NCI-H1048 (cell line): ENCODE measurements around the gene PPP1R12C.
"Not testable (repeated sequence)": the region's sequence is repeated elsewhere in the genome, so short reads cannot be mapped to it uniquely, and the experiment has no call there.

Experiments
- DNase-seq: peaks from one replicate; lab custom pipeline; 2025; lab: John Stamatoyannopoulos, UW

PPP1R12C gene

DNA sequence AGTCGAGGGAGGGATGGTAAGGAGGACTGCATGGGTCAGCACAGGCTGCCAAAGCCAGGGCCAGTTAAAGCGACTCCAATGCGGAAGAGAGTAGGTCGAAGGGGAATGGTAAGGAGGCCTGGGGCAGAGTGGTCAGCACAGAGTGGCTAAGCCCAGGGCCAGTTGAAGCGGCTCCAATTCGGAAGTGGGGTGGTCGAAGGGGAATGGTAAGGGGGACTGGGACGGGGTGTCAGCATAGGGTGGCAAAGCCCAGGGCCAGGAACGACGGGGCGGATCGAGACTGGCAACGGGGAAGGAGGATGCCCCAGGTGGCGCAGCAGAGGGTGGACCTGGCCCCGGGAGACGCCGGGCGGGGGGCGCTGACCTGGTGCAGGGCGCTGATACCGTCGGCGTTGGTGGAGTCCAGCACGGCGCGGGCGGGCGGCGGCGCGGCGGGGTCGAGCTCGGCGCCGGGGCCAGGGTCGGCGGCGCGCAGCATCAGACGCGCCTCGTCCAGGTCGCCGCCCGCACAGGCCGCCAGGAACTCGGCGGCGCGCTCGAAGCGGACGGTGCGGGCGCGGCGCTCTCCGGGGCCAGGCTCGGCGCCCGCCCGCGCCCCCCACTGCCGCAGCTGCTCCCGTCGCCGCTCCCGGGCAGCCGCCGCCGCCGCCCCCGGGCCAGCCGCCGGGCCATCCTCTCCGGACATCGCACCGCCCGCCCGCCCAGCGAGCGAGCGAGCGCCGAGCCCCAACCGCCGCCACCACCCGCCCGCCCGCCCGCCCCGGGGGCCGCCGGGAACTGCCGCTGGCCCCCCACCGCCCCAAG lies at the start of gene PPP1R12C:
TSS of gene PPP1R12C (minus strand) at position 779 of the 804 bp plus-strand sequence. CDS start at position 685, 94 bp downstream.
- DNase-seq, result no peak

DNA sequence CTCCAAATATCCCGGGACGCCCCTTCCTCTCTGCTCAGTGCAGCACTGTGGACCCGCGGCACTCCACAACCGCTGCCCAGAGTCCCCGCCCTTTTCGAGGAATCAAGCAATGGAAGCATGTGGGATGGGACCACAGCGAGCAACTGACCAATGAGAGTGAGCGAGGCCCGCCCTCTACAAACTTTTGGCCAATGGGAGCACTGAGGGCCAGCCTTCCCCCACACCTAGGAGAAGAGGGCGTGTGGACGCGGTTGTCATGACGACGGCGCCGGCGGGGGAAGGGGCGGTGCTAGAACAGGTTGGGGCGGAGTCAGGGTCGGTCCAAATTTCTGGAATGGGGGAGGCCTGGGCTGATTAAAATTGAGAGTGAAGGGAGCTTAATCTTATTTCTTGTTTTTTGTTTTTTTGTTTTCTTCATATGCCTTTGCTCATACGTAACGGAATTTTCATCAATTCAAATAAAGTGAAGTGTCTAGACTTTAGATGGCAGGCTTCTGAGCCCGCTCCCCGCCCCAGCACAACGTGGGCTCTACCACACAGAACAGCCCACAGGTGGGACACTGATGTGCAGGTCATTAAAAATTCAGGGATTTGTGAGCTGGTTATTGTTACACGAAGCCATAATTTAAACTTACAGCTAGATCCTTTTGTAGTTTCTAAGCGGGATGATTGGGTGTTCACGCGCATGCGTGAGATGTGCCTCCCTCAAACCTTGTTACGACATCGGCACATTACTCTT lies 49.3 kb upstream of the PPP1R12C start, which contains the start of gene DNAAF3:
TSS of gene DNAAF3 (minus strand) at position 84 of the 739 bp plus-strand sequence. CDS start 200 bp downstream, outside the sequence.
- peak; percentile 89 for DNase-seq

DNA sequence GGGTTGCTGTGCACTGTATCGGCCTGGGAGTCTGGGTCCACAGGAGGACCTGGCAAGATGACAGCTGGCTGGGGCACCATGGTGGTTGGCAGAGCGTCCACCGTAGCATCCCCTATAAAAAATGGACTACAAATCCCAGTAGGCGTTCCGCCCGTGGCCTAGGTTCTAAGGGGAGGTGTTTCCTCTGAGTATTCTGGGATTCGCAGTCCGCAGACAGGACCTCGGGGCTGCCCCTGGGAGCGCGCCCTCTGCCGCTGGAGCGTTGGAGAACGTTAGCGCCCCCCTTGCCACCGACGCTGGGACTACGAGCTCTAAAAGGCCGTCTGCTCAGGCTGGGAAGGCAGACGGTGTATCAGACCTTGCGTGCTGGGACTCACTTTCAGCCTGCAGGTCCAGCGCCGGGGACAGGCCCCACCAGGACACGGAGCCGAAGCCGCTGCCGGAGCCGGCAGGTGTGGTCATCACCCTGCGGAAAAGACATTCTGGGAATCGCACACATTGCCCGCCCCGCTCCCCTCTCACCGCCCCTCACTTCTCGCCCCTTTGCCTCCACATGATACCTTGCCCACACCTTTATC lies 48.6 kb upstream of the PPP1R12C start:
- DNase-seq, result peak; percentile 60

DNA sequence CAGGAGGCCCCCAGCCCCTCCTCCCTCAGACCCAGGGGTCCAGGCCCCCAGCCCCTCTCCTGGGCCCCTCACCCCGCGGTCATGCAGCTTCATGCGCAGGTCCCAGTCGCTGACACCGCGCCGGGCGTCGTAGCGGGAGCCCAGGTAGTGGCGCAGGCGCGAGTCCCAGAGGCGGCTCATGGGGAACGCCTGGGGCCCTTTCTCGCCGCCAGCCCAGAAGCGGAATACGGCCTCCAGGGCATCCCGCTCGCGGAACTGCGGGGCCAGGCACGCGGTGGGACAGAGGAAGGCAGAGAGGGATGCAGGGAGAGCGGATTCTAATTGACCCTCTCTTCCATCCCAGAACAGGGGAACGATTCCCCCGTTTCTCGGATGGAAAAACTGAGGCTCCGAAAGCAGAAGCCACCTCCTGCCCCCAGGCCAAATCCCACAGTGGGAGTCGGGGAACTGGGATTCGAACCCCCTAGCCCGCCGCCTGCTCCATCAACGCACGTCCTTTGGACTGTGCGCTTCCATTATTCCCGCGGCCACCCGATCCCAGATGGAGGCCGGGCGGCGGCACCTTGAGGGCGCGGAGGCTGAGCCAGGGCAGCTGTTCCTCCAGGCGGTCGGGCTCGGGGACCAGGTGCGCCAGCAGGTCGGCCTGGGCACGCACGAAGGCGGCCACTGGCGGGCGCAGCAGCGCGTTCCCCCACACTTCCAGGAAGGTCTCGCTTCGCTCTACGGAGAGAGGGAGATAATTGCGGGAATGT lies 44.3 kb upstream of the PPP1R12C start:
- no peak for DNase-seq

DNA sequence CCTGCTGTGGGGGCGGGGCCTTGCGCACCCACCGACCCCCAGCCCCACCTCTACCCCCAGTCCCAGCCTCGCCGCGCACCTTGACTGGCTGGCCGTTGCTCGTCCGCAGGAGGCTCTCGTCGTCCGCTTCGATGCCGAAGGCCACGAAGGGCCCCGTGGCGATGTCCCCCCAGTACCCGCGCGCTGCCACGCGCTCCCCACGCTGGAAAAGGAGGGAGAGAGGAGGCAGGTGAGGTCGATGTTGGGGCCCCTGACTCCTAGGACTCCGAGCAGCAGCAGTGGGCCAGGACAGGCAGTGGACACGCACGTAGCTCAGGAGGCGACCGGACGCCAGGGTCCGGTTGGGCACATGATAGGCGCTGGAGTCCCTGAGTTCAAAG lies 43.5 kb upstream of the PPP1R12C start:
- DNase-seq, result no peak

DNA sequence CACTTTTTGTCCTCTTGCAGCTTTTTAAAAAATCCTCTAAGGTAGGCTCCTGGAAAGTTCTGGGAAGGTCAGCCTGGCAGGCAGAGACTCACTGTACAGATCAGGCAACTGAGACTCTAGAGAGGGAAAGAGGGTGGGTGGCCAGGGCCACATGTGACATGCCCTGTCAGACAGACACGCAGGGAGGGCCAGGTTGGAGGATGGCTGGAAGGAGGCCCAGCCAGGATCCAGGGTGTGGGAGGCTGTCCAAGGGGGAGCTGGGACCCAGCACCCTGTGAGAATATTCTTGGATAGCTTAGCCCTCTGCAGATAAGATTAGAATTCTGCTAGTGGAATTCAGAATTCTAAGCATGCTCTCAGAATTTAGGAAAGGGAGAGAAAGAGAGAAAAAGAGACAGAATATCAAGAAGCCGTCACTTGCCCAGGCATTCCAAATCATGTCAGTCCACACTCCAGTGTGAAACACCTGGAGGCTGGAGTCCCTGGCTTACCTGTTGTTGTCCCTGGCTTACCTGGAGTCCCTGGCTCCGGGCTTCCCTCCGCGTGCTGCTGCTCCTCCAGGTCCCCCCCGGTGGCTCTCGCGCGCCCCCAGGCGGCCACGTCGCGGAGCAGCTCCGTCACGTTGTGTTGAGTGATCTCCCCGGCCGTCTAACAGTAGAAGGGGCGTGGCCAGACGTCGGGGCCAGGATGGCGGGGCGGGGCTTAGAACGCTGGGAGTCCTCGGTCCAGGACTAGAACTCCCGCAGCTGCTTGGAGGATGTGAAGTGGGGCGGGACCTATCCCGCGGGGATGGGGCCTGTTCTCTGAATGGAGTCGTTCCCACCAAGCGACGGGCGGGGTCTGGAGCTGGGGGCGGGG lies 42.9 kb upstream of the PPP1R12C start:
- peak; percentile 89 for DNase-seq

DNA sequence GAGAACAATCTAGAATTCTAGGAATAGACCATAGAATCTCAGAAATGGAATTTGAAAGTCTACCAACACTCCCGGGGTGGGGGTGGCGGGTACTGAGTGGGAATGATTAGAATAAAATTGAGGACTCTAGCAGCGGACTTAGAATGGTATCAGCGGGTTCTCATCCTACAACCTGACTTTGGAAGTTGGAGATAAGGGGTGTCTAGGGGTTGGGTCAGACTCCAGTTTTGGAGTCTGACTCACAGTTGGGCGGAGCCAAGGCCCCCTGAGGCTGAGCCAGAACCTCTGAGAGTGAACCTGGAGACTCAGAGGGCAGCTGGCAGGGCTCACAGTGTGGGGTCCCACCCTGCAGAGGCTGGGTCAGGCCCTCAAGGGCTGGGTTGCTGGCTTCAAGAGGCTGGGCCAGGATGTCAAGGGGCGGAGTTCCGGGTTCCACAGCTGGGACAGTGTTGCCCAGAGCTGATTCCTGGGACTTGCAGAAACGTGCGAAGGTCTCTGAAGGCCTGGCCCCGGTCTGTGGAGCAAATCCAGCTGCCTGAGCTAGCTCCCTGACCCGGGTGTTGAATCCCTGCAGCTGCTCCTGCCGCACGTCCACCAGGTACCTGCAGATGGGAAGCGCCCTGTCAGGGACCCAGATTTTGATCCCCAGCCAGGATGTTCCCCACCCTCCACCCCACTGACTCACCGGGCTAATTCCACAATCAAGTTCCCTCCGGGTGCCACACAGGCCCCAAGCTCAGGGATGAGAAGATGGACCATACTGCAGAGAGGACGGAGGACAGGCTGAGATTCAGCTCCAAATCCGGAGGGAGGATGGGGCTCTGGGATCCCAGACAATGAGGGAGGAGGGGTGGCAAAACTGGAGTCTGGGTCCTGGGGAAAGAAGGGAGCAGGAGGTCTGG lies 41.7 kb upstream of the PPP1R12C start:
- no peak for DNase-seq

DNA sequence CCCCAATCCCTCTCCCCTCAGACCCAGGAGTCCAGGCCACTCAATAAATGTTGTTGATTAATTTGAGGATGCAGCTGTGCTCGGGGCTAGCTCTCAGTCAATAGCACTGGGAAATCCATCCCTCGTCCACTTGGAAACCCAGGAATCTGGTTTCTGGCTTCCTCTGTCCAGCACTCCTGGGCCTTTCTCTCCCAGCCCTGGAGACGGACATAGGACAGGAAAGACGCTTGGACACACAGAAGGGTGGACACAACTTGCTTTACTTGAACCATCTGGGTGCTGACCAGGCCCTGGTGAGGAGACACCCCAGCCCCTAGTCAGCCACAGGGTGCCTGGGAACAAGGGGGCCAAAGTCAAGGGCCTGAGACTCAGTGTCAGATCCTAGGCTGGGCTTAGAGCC lies 41.0 kb upstream of the PPP1R12C start:
- DNase-seq, result no peak

DNA sequence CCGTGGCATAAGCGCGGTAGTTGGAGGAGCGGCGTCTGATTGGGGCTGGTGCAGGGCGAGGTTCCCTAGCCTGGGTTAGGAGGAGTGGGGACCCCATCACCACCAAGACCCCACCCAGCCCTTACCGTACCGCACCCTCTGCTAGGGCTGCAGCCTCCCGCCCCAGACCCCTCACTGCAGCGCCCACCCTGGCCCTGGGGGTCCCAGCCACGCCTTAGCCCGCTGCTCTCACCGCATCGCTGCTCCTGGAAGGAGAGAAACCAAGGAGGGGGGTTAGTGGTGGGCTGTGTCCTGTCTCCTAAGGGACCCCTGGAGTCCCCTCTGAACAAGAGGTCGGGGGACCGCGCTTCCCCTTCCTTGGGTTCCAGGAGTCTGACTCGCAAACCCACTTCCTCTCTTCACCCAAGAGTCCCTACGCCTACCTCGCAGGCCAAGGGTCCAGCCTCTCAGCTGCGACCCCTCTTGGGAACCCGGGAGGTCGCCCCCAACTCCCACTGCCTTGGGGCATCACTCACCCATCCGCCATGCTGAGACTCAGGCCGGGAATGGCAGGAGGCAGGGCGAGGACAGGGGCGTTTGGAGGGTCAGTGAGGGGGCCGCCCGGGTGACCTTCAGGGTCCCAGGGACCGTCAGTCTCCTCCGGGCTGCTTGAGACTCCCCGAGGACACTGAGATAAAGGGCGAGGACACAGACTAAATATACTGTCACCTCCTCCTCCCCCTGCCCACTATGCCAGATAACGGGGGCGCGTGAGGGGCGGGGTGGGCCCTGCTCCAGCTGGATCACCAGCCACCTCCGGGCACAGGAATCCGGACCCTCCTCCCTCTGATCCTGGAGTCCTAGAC lies 39.8 kb upstream of the PPP1R12C start, which contains the start of gene TNNI3:
TSS of gene TNNI3 (minus strand) at position 669 of the 845 bp plus-strand sequence. CDS start at position 526, 143 bp downstream.
- no peak for DNase-seq

DNA sequence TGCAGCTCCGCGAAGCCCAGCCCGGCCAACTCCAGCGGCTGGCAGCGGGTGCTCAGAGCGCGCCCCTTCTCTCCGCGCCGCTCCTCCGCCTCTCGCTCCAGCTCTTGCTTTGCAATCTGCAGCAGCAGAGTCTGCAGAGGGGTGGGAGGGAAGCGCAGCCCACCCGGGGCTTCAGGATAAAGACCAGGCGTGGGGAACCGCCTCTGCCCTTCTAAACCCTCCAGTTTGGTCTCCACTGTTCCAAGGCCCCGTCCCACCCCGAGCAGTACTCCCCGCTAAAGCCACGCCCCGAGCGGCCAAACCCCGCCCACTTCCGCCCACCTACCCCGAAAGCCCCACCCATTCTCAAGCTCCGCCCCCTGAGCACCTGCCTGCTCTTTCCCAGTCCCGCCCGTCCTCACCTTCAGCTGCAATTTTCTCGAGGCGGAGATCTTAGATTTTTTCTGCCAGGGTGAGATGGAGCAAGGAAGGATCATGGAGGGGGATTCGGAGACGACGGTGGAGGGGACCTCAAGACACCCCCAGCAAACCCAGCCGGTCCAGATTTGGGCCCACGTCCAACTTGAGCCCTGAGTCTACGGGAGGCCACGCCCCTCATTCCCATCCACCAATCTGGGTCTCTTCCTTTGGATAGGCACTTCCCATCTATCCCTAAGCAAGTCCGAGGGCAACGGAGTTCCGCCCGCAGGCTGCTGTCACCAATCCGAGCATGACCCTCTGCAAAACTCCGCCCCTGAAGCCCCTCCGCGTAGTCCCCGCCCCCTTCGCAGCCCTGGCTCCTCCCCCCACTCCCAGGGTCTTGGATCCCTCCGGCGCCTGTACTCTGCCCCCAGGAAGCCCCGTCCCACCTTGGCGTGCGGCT lies 39.0 kb upstream of the PPP1R12C start:
- peak; percentile 62 for DNase-seq

DNA sequence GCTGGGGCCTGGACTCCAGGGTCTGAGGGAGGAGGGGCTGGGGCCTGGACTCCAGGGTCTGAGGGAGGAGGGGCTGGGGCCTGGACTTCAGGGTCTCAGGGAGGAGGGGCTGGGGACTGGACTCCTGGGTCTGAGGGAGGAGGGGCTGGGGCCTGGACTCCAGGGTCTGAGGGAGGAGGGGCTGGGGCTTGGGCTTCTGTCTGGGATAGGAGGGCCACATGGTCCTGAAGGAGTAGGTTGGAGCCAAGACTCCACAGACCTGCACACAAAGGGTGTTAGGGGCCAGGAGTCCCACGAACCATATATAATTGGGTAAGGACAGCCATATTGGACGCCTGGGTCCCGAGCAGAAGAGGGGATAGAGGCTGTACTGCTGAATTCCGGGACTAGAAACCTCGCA lies 38.3 kb upstream of the PPP1R12C start:
- DNase-seq, result not testable (repeated sequence)

DNA sequence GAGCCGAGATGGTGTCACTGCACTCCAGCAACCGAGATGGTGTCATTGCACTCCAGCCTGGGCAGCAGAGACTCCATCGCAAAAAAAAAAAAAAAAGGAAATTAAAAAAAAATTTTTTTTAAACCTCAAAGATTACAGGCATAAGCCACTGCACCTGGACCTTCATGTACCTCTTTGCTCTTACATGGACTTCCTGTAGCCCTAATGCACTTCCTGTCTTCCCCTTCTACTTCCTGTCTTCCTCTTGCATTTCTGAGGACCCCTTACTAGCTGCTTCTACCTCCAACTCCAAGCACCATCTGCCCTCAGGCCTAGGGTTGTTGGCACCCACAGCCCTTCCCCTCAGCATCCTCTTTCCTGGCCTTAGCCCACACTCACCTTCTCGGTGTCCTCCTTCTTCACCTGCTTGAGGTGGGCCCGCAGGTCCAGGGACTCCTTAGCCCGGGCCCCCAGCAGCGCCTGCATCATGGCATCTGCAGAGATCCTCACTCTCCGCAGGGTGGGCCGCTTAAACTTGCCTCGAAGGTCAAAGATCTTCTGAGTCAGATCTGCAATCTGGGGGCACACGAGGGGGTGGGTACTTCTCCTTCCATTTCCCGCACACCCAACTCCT lies 36.3 kb upstream of the PPP1R12C start:
- DNase-seq, result no peak

DNA sequence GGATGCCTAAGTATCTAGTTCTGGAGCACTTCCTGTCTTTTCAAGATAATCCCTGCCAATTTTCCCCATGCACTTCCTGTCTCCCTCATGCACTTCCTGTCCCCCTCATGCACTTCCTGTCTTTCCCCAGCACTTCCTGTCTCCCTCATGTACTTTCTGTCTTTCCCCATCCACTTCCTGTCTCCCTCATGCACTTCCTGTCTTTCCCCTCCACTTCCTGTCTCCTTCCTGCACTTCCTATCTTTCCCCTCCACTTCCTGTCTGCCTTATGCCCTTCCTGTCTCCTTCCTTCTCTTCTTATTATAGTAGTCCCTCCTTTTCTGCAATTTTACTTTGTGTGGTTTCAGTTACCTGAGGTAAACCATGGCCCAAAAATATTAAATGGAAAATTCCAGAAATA lies 34.6 kb upstream of the PPP1R12C start:
- DNase-seq, result no peak

DNA sequence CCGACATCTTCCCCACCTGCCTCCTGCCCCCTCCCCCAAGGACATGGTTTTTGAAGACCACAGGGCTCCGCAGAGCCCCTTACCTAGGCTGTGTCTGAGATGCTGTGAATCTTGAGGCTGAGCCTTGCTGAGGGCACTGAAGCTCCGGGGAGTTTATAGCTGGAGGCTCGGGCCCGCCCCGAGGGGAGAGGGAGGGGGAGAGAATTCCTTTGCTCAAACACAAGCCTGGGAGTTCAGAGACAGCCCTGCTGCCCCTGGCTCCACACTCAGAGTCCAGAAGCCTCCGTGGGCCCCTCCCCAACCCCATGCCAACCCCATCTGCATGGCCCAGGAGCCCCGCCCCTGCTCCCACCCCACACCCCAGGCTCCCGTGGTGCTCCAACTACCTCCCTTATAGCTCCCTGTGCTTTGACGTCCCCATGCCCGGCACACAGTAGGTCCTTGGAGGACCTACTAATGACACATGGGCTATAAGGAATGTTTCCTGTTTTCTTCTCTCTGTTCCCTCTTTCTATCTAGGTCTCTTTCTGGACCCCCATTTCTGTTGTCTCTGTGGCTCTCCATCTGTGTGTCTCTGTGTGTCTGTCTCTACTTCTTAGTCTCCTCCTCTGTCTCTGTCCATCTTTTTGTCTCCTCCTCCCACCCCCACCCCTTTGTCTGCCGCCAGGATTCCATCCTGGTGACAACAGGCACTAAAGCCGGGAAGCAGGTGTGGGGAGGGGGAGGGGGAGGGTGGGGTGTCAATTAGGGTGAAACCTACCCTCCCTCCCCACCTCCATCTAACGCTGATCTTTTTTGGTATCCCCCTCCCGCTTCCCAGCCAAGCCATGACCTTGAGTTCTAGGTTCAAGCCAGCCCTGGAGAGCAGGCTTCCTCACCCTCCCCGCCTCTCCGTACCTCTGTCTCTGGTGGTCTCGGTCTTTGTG lies 31.9 kb upstream of the PPP1R12C start, which contains the start of gene TNNT1:
TSS of gene TNNT1 (minus strand) at position 129 of the 926 bp plus-strand sequence. CDS start 2,049 bp downstream, outside the sequence.
- no peak for DNase-seq

DNA sequence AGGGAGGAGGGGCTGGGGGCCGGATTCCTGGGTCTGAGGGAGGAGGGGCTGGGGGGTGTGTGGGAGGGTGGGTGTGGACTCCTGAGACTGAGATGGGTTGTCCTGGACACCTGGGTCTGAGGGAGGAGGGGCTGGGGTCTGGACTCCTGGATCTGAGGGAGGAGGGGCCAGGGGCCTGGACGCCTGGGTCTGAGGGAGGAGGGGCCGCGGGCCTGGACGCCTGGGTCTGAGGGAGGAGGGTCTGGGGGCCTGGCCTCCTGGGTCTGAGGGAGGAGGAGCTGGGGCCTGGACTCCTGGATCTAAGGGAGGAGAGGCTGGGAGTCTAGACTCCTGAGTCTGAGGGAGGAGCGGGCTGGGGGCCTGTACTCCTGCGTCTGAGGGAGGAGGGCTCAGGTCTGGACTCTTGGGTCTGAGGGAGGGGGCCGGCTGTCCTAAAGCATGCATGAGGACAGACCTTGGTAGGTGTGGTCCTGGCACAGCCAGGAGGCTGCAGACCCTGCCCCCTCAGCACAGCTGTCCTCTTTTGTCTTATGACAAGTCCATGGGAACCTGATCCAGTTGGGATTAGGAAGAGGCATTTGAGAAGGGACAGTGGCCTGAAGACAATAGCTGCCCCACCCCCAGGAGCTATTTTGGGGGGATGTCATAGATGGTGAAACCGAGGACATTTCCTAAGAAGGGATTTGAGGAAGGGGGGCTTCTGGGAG lies 30.3 kb upstream of the PPP1R12C start:
- DNase-seq, result no peak
